Uterus (tissue), 4 donors: ENCODE measurements around the gene COA8. TPM values are rescaled to one million over a fixed set of nuclear protein-coding genes. Genes with fewer than 3 reads are reported as not detected.

Source experiments
- DNase-seq, 2 donors: peaks; one replicate each; pipeline ENCODE4 v3.0.0-alpha.2; 2019 to 2020
- H3K27ac ChIP-seq, 2 donors: fragments of 200-600 bp; sonication (generic); 1 replicate in 1 of 2; 2 replicates in 1 of 2; pipeline ENCODE4 v1.5.1; 2016 to 2018
- H3K27me3 ChIP-seq, 2 donors: fragments of 200-600 bp; sonication (generic); one replicate each; pipeline ENCODE4 v1.5.1; 2018 to 2019; ENCODE audit warnings: control low read depth in 1 of 2
- H3K36me3 ChIP-seq, 2 donors: fragments of 200-600 bp; sonication (generic); one replicate each; pipeline ENCODE4 v1.5.1; 2019; ENCODE audit warnings: control low read depth in 1 of 2
- H3K4me1 ChIP-seq, 2 donors: fragments of 200-600 bp; sonication (generic); one replicate each; pipeline ENCODE4 v1.5.1; 2018 to 2019; ENCODE audit warnings: control low read depth in 1 of 2
- H3K4me3 ChIP-seq, 2 donors: fragments of 200-600 bp; sonication (generic); 1 replicate in 1 of 2; 2 replicates in 1 of 2; pipeline ENCODE4 v1.5.1; 2018 to 2019; ENCODE audit warnings: mild to moderate bottlenecking in 1 of 2
- H3K9me3 ChIP-seq, 2 donors: fragments of 200-600 bp; sonication (generic); one replicate each; pipeline ENCODE4 v1.5.1; 2019; ENCODE audit warnings: control low read depth in 1 of 2
- POLR2A ChIP-seq, 2 donors: fragments of 450-650 bp; IDR thresholded peaks; one replicate each; pipeline ENCODE4 v1.6.1; 2016; ENCODE audit warnings: antibody characterized with exemption in 2 of 2, mild to moderate bottlenecking in 1 of 2, moderate library complexity in 1 of 2
- intact Hi-C: fragments of 100-400 bp; cut with DNase I; formaldehyde crosslinking; loops from one replicate; pipeline ENCODE4 v1.15.1; 2023; ENCODE audit warnings: low total_unique reads
- total RNA-seq, 4 donors: library from RNA; depleted of rRNA in 3 of 4; stranded (reverse); fragments of >200 nt in 3 of 4; gene quantifications; one replicate each; pipeline versions ENCODE4 v1.1.0 to v1.2.4, GENCODE V29; 2014 to 2023
- TF ChIP-seq, protein P1 (sequence below), 4 experiments: fragments of 200-600 bp in 2 of 4; fragments of 450-650 bp in 2 of 4; sonication (generic) in 2 of 4; IDR thresholded peaks; one replicate each; pipeline ENCODE4 v1.5.1; 2016 to 2019; ENCODE audit warnings: antibody characterized with exemption in 4 of 4, mild to moderate bottlenecking in 2 of 4, moderate library complexity in 1 of 4
- donor health status: DM: yes; HTN: yes; CAD: no.

The COA8 gene
- total RNA-seq, 4 donors from 2014 or later, result 26.9 to 51.5 (median 31.6) TPM; not detected in 1

- H3K27me3 ChIP-seq, result no peaks in the 10 kb centered on the region
- peak in 1 of 2 donors; percentile 36 for DNase-seq
These were observed 61.2 kb downstream of the COA8 start for GRCh38 chr14:103623883-103624482.

GRCh38 chr14:103624860-103625259 is 62.1 kb downstream of the COA8 start:
- Histone ChIP-seq H3K4me3 (no peak overlapping the region), H3K9me3 (no peaks in the 10 kb centered on the region), H3K4me1 (no peaks in the 10 kb centered on the region), H3K27ac (peak overlapping the region; percentile 65 to 71), H3K36me3 (no peaks in the 10 kb centered on the region), H3K27me3 (no peaks in the 10 kb centered on the region)
- DNase-seq, result peak; percentile 56 to 71
- intact Hi-C loops, result no loop called here
- TF ChIP-seq, protein P1, sequence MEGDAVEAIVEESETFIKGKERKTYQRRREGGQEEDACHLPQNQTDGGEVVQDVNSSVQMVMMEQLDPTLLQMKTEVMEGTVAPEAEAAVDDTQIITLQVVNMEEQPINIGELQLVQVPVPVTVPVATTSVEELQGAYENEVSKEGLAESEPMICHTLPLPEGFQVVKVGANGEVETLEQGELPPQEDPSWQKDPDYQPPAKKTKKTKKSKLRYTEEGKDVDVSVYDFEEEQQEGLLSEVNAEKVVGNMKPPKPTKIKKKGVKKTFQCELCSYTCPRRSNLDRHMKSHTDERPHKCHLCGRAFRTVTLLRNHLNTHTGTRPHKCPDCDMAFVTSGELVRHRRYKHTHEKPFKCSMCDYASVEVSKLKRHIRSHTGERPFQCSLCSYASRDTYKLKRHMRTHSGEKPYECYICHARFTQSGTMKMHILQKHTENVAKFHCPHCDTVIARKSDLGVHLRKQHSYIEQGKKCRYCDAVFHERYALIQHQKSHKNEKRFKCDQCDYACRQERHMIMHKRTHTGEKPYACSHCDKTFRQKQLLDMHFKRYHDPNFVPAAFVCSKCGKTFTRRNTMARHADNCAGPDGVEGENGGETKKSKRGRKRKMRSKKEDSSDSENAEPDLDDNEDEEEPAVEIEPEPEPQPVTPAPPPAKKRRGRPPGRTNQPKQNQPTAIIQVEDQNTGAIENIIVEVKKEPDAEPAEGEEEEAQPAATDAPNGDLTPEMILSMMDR (IDR thresholded peaks at IDR 0.05), result no peak
- TF ChIP-seq POLR2A (IDR thresholded peaks at IDR 0.05), result no peak

More at GRCh38 chr14:103623883-103624482, 61.2 kb downstream of the COA8 start:
- intact Hi-C loops, result no loop called here
- H3K27ac ChIP-seq, result peak overlapping the region; percentile 65 to 71
- no peak overlapping the region for H3K4me3 ChIP-seq
- no peaks in the 10 kb centered on the region for H3K9me3 ChIP-seq
- TF ChIP-seq, protein P1 (IDR thresholded peaks at IDR 0.05), result no peak
- TF ChIP-seq POLR2A (IDR thresholded peaks at IDR 0.05), result no peak
- no peaks in the 10 kb centered on the region for H3K36me3 ChIP-seq
- H3K4me1 ChIP-seq, result no peaks in the 10 kb centered on the region

DNA sequence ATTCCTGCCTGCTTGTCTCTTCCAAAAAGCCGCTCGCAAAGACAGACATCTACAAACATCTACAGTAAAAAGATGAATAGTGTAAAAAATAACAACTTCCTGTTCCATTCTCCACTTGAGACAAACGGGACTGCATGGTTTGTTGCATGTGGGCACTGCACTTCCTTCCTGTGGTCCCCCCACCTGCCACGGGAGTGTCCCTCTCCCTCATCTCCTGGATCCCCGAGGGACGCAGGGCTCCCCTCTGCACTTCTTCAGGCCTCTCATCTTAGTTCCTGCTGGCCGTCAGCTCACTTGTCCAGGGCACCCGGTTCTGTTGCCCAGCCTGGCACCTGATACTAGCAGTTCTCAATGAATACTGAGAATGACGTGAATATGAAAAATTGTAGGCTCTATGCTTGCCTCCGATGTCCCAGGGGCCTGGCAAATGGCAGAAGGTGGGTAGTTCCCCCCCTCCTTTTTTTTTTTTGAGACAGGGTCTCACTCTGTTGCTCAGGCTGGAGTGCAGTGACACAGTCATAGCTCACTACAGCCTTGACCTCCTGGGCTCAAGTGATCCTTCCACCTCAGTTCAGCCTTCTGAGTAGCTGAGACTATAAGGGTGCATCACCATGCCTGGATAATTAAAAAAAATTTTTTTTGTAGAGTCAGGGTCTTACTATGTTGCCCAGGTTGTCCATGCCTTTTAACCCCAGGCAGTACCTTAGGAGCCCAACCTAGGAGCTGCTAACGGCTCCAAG is 62.8 kb downstream of the COA8 start:
- Histone ChIP-seq H3K27me3 (no peaks in the 10 kb centered on the region), H3K36me3 (no peaks in the 10 kb centered on the region), H3K4me1 (peaks cover 0 to 3% of the 10 kb centered on the region in 2 donors), H3K9me3 (no peaks in the 10 kb centered on the region), H3K4me3 (no peak overlapping the region), H3K27ac (peak overlapping the region; percentile 65 to 71)
- intact Hi-C loops, result no loop called here
- DNase-seq, result no peak
- TF ChIP-seq POLR2A (IDR thresholded peaks at IDR 0.05), result no peak
- TF ChIP-seq, protein P1 (IDR thresholded peaks at IDR 0.05), result no peak

- H3K27ac ChIP-seq, result no peak overlapping the region
- H3K9me3 ChIP-seq, result no peaks in the 10 kb centered on the region
- no peaks in the 10 kb centered on the region for H3K36me3 ChIP-seq
- no peak for DNase-seq
- no peak overlapping the region for H3K4me3 ChIP-seq
- TF ChIP-seq POLR2A (IDR thresholded peaks at IDR 0.05), result no peak
- TF ChIP-seq, protein P1 (IDR thresholded peaks at IDR 0.05), result no peak
- peaks cover 0 to 5% of the 10 kb centered on the region in 2 donors for H3K4me1 ChIP-seq
- intact Hi-C loops, result no loop called here
- no peaks in the 10 kb centered on the region for H3K27me3 ChIP-seq
These were observed 63.5 kb downstream of the COA8 start for GRCh38 chr14:103626146-103626850.
